Raji (cell line): ENCODE results near the gene DGKQ.

Source experiments
- POLR2A ChIP-seq: IDR thresholded peaks from 2 replicates; pipeline ENCODE4 v1.6.1; 2011; ENCODE audit warnings: low read depth, low read length, control low read depth; ENCODE audit not compliant: insufficient read depth

Gene DGKQ

DNA sequence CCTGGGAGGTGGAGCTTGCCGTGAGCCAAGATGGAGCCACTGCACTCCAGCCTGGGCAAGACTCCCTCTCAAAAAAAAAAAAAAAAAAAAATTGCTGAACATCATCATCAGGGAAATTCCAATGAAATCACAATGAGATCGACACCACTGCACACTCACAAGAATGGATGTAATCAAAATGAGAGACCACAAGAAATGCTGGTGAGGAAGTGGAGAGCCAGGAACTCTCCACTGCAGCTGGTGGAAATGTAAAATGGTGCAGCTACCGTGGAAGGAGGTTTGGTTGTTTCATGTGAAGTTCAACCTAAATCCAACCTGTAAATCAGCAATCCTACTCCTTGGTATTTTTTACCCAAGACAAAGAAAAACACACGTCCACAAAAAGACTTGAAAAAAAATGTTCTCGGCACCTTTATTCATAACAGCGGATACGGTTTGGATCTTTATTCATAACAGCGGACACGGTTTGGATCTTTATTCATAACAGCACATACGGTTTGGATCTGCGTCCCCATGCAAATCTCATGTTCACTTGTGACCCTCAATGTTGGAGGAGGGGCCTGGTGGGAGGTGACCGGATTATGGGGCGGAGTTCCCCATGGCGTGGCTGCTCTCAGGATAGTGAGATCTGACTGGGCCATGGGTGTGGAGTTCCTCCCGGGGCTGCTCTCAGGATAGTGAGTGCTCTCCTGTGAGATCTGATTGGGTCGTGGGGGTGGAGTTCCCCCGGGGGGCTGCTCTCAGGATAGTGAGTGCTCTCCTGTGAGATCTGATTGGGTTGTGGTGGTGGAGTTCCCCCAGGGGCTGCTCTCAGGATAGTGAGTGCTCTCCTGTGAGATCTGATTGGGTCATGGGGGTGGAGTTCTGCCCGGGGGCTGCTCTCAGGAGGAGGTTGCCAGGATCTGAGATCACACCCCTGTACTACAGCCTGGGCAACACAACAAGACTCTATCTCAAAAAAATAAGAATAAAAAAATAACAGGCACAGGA is 49.0 kb downstream of the DGKQ start:
- no peak for TF ChIP-seq POLR2A

DNA sequence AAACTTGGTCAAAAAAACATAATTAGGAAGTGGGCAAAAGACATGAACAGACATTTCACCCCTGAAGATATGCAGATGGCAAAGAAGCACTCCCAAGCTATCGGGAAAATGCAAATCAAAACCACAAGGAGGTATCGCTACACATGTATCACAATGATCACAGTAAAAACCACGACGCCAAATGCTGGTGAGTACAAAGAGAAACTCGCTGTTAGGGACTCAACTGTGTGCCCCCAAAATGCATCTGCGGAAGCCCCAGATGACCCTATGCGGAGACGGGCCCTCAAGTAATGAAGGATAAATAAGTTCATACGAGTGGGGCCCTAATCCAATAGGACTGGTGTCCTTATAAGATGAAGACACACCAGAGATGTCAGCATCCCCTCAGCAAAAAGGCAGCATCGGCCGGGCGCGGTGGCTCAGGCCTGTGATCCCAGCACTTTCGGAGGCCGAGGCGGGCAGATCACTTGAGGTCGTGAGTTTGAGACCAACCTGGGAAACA is 51.5 kb downstream of the DGKQ start:
- TF ChIP-seq POLR2A = 0 out of 2 replicates have a peak, but pooled peaks have one; percentile 18

DNA sequence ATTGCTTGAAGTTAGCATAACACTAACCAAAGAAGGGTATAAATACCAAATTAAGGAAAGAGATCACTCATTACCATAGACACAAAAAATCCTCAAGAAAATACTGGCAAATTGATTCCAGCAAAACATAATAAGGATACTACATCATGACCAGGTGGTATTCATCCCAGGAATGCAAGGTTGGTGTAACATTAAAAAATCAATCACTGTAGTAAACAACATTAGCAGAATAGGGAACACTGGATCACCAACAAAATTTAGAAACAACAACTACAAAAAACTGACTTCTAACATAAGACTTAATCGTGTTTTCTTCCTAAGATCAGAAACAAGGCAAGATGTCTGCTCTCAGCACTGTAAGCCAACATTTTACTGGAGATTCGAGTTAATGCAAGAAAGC is 55.4 kb downstream of the DGKQ start:
- no peak for TF ChIP-seq POLR2A

DNA sequence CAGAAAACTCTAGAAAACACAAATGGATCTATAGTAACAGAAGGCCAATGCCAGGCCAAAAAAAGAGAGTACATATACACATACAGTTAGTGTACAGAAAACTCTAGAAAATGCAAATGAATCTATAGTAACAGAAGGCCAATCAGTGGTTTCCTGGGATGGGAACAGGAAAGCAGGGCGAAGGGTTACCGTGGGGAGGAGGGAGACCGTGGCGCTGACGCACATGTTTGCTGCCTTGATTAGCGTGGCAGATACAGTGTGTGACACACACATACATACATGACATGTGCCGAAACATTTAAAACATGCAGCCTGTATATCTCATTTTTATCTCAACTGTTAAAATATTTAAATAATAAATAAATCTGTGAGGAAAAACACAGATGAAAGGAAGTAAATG is 55.9 kb downstream of the DGKQ start:
- no peak for TF ChIP-seq POLR2A

DNA sequence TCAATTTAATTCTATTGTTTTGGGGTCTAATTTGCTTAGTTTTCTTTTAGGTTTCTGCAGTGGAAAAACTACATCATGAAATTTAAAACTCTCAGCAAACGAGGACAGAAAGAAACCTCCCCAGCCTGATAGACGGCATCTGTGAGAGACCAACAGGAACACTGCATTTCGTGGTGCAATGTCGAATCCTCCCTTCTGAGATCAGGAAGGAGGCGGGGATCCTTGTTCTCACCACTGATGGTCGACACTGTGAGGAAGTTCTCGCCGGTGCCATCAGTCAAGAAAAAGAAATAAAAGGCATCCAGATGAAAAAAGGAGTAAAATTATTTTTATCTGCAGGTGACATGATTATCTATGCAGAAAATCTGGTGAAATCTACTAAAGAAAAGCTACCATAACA is 57.8 kb downstream of the DGKQ start:
- TF ChIP-seq POLR2A = no peak

DNA sequence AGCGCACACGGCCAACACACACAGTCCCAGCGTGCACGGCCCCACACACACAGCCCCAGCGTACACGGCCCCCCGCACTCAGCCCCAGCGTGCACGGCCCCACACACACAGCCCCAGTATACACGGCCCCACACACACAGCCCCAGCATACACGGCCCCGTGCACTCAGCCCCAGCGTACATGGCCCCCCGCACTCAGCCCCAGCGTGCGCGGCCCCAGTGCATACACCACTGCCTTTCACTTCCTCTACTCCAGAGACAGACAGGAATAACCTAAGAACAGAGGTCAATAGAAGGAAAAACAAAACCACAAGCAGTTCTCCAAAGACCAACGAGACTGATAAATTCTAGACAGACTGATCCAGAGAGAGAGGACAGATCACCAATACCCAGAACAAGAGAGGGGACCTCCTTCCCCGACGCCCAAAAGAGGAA is 58.3 kb downstream of the DGKQ start:
- TF ChIP-seq POLR2A = no peak

DNA sequence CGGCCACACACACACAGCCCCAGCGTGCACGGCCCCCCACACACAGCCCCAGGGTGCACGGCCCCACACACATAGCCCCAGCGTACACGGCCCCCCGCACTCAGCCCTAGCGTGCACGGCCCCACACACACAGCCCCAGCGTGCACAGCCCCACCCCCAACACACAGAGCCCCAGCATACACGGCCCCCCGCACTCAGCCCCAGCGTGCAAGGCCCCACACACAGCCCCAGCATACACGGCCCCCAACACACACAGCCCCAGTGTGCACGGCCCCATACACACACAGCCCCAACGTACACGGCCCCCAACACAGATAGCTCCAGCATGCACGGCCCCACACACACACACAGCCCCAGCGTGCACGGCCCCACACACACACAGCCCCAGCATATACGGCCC is 58.8 kb downstream of the DGKQ start:
- no peak for TF ChIP-seq POLR2A

DNA sequence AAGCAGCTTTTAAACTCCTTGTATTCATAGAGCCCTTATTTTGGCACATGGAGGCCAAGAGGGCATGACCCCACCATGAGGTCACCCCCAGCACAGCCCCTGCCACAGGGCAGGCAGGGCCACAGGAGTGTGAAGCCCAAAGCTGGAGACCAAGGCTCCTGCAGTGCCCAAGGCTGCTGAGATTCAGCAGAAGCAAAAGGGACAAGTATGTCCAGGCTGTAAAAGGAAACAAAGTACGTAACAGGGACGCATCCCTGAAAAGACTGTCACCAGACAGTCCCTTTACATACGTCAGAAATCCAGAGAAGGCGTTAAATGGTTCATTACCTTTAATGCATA is 60.1 kb downstream of the DGKQ start:
- TF ChIP-seq POLR2A = no peak

DNA sequence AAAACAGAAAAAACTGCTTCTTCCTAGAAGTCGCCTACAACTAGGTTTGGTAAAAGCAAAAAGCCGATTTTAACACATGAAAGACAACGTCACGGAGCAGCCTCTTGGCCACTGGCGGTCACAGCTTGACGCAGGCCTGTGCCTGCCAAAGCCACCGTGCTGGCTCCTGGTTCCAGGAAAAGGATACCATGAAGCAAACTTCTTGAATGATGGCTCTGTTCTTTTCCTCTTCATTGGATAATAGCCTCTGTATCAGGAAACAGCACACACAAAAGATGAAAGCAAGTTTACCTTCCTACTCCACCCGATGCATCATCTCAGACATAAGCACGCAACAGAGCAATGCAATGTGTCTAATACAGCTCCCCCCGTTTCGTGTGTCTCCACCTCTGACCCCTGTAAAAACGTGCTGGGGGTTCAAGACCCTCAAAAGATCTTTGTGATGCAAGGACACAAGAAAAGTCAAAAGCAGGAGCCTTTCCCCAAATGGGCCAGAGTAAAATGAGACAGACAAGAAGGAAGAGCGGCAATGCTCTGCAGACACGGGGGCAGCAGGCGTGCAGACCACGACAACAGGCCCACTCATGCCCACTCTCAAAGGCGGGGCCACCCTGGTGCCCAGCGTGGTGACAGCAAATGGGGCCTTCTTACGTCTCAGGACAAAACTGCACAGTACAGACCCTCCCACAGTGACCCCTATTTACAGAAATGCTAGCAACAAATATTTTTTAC is 60.7 kb downstream of the DGKQ start:
- TF ChIP-seq POLR2A = no peak

DNA sequence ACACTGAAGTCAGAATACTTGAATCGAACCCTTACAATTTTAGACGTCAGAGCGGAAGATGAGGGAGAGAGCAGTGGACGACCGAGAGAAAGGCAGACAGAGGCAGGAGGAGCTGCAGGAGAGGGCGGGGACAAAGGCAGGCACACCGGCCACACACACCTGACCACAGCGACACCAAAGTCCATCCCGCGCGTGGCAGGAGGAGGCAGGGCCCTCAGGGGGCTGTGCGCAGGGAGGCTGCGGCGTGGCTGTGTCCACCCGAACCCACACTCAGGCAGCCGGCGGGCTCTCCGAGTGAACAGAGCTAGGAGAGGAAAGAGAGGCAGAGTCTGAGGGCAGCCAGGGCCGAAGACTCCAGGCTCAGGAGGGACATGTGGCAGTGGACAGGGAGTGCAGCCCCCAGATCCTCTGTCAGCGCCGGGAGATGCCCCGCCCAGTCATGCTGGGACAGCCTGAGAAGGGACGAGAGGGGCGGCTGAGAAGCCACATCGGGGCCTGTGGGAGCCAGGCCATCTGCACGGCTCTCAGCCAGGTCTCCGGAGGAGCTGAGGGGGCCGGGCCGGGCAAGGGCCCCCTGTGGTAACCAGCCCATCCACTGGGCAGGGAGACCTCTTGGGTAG is 61.4 kb downstream of the DGKQ start:
- no peak for TF ChIP-seq POLR2A

DNA sequence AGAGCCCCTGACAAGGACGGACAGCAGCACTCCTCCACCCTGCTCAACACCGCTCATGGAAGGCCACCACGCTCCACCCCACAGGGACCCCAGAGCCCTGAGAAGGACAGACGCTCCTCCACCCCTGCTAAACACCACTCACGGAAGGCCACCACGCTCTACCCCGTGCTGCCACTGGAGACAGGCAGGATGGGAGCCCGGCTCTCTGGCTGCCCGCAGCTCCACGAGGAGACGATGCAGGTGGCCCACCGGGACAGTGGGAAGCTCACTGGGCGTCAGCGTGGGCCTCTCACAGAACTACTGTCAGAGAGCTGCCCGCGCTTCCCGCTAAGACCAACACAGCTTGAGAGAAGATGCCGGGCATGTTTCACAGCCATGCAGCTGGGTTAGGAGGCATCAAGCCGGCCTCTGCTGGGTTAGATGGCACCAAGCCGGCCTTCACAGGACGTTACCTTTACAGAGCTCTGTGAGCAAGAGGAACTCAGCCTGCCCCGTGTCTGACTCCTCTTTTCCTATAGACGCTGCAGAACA is 62.1 kb downstream of the DGKQ start:
- no peak for TF ChIP-seq POLR2A

DNA sequence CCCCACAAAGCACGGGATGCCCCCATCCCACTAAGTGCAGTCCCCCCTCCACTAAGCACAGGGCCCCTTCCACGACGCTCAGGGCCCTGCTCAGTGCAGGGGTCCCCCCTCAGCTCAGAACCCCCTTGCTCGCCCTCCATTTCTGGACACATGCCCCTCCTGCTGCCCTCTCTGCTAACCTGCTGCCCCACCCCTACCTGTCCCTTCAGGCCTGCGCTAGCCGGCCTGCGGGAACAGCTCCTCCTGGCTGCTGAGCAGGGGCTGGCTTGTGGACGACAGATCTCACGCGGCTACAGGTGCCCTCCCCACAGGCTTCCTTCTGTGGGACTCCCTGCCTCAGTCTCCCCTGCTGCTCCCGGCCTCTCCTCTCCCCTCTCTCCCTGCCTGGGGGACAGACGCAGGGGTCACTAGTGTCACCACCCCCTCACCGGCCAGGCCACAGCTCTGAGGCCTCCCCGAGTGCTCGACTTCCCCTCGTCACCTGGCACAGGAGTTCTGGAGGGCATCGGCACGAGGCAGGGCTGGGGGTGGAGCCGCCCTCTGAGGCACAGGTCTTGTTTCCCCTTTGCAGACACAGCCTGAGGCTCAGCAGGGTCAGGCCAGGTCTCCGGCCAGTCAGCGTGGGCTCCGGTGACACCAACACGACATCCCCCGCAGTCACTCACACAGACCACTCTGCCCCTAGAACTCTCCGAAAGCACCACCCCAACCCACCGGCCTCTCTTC is 62.8 kb downstream of the DGKQ start:
- no peak for TF ChIP-seq POLR2A

DNA sequence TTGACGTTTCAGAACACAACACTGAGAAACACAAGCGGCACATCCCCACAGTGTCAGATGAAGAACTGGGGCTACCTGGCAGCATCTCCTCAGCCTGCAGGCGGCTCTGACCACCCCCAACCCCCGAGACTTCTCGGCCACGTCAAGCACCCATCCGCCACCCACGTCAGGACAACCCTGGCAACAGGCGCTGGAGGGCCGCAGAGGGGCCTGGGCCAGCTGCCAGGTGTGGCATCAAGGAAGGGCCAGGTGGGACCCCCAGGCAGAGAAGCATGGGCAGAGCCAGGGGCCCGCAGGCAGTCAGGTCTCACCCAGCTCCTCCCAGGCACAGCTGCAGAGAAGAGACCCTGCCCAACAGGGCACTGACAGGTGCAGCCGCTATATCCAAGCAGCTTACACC is 63.5 kb downstream of the DGKQ start:
- no peak for TF ChIP-seq POLR2A

DNA sequence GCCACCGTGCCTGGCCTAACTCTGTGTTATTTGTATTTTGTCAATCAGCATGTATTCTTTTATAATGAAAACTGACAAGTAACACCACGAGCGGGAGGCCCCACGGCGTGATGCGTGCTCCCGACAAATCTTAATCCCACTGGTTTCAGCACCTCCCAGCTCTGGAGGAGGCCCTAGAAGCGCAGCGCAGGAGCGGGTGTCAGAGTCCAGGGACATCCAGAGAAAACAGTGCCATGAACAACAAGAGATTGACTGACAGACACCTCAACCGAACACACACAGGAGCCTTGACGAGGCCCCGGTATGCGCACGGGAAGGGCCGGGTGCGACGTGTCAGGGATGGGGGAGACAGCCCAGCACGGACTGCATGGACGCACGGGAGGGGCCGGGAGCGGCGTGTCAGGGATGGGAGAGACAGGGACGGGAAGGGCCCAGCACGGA is 64.2 kb downstream of the DGKQ start:
- no peak for TF ChIP-seq POLR2A
